NCI-H1694 (cell line): ENCODE results near the gene EML1.

Experiments
- DNase-seq: peaks from one replicate; lab custom pipeline; 2025; lab: John Stamatoyannopoulos, UW

EML1 gene

DNA sequence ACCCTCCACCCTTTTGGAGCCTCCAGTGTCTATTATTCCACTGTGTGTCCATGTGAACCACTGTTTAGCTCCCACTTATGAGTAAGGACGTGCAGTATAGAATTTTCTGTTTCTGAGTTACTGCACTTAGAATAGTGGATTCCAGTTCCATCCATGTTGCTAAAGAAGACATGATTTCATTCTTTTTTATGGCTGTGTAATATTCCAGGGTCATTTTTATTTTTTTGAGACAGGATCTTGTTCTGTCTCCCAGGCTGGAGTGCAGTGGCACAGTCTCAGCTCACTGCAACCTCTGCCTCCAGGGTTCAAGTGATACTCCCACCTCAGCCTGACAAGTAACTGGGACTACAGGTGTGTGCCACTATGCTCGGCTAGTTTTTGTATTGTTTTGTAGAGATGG lies 31.6 kb downstream of the EML1 start:
- DNase-seq = no peak

DNA sequence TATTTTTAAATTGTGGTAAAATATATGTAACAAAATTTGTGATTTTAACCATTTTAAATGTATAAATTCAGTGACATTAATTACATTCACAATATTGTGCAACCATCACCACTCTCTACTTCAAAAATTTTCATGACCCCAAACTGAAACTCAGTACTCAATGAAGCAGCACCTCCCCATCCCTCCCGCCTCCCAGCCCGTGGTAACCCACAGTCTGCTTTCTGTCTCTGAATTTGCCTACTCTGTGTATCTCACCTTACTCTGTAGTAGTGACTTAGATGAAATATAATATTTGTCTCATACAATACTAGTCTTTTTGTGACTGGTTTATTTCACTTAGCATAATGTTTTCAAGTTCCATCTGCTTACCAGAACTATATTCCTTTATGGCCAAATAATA lies 36.2 kb downstream of the EML1 start:
- no peak for DNase-seq

- no peak for DNase-seq
Observed at GRCh38 chr14:99831303-99831702, 38.1 kb downstream of the EML1 start.

DNA sequence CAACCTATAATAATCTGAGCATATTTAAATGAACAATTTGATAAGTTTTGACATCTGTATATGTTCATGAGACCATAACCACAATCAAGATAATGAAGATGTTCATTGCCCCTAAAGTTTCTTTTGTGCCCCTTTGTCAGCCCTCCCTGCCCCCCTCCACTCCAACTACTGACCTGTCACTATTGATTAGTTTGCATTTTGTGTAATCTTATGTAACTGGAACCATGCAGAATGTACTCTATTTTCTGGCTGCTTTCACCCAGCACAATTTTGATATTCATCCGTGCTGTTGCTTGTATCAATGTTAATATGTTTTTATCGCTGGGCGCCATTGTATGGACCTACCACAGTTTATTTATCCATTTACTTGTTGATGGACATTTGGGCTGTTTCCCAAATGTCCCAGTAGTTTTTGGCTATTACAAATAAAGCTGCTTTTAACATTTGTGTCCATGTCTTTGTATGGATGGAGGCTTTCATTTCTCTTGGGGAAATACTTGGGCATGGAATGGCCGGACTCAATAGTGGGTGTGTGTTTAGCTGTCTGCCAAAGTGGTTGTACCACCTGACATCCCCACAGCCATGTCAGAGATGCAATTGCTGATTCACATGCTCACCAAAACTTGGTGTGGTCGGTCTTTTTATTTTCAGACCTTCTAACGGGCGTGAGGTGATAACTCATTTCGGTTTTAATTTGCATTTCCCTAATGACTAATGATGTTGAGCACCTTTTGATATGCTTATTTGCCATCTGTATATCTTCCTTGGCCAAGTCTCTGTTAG lies 38.9 kb downstream of the EML1 start:
- DNase-seq = no peak

DNA sequence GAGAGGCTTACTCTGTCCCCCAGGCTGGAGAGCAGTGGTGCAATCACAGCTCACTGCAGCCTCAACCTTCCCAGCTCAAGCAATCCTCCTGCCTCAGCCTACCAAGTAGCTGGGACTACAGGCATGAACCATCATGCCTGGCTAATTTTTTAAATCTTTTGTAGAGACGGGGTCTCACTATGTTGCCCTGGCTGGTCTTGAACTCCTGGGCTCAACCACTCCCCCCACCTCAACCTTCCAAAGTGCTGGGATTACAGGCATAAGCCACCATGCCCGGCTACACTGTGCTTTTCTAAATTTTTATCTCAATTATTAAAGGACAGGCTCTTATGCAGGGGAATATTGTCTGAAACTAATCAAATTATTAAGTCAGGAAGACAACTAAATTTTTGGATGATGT lies 44.6 kb downstream of the EML1 start:
- DNase-seq = no peak

DNA sequence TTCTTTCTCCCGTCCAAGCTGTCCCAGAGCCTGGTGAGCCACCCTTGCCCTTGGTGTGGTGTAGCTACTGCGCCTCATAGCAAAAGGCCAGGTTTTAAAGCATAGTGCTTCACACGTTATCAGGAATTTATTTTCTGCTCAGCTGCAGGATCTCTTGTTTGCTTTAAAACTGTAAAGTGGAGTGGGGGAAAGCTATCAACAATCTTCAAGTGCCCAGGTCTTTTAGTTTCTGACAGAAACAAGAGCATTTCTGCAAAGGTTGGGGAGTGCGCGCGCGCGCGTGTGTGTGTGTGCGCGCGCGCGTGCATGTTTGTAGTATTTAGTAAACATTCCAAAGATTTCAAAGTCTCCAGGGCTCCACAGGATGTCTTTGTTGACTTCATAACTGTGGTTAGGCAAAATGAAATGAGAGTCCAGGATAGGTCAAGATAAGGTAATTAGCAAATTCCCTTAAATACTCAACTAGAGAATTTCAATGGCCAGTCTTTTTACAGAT lies 45.5 kb downstream of the EML1 start:
- DNase-seq = no peak

DNA sequence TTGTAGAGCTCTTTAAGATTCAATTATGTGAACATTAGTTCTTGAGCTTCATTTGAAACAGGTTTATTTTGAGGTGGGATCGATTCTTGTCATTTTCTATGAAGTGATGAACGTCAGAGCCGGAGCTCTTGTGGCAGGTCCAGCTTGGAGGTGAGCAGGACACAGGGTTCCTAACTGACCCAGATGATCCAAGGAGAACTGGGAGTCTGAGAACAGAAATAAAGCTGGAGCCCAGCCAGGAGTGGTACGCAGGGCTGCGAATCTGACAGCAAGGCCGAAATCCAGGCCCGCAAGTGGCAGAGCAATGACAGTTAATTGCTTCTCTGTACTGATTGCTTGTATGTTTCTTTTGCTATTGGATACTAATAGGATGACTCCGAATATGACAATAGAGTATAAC lies 46.5 kb downstream of the EML1 start:
- no peak for DNase-seq

DNA sequence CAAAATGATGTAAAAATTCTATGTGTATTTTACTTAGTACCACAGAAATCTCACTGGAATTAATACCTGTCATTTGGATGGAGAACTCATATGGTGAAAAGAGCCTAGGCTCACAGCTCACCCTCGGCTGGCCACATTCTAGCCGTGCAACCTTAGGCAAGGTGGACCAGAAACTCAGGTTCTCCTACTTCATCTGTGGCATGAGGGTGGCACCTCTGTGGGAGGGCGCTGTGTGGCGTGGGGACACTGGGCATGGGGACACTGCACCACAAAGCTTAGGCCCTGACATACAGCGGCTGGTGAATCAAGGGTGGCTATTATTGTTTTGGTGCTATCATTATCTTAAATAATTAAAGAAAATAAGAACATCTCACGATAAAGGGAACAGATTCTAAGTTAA lies 47.1 kb downstream of the EML1 start:
- DNase-seq = no peak

- DNase-seq = no peak
Observed at GRCh38 chr14:99840774-99841305, 47.6 kb downstream of the EML1 start.

DNA sequence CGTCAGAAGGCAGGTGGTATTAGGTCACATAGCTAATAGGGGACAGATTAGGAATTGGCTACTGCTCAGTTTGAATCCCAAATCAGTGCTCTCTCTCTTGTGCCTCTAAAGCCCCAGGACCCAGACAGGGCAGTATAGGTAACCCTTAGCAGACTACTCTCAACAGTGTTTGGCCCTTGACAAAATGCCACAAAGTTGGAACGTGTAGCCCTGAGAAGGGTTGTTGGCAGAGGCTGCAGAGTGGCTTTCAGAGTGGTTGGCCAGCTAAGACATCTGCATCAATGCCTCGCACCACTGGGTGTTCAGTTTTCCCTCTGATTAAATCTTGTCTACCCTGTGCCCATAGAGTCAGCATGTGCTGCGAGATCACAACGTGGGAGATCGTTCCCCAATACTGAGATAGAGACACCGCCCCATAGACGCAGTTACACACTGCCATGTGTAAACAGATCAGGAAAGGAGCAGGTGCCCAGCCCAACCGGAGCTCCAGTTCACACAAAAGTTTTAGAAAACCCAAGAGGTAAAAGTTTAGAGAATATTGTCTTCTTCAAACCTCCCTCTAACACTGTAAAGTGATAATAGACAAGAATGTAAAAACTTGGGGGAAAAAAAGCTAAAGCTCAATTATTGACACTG lies 48.3 kb downstream of the EML1 start:
- no peak for DNase-seq

- no peak for DNase-seq
Observed at GRCh38 chr14:99842141-99842540, 48.9 kb downstream of the EML1 start.

DNA sequence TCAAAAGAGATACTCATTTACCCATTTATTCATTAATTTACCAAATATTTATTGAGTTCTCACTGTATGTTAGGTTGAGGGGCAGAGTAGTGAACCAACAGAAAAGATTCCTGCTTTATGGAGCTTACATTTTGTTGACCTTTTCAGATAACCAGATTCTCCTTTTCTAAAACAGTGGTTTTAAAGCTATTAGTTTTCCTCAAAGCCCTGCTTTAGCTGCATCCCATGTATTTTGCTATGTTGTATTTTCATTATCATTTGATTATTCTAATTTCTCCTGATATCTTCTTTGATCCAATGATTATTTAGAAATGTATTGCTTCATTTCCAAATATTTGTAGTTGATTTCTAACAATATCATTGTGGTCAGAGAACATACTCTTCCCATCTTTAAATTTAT lies 53.6 kb downstream of the EML1 start:
- DNase-seq = no peak

GRCh38 chr14:99850709-99851108 lies 57.5 kb downstream of the EML1 start:
- no peak for DNase-seq

DNA sequence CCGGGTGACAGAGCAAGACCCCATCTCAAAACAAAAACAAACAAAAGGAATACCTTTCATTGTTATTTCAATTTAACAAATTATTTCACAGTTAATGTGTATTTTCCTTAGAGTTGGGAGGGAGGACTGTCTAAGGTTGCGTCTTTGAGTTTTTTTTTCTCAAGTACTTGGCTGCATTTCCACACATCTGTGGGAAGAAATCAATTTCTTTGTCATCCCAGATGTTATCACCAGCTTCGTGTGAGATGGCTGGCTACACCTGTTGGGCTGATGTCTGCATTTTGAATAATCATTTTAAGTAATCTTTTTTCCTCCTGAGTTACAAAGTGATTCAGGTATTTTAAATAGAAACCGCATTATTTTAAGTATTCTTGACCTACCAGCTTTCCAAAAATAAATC lies 59.4 kb downstream of the EML1 start:
- DNase-seq = no peak

GRCh38 chr14:99853206-99853605 lies 60.0 kb downstream of the EML1 start:
- no peak for DNase-seq

DNA sequence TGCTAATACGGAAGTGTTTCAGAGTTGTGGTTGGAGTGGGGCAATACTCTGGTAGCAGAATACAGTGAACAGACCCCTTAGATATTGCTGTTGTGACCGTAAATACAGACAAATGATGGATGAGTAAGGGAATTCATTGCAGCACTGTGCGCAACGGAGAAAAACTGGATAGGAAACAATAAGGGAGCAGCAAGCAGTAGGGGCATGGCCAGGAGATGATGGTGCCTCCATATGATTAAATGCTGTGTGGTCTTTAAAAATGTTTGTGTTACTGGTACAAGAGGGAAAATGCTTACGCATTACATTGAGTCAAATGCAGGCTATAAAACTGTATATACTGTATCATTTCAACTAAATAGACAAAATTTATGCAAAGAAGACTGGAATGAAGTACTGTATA lies 61.6 kb downstream of the EML1 start:
- DNase-seq = no peak

DNA sequence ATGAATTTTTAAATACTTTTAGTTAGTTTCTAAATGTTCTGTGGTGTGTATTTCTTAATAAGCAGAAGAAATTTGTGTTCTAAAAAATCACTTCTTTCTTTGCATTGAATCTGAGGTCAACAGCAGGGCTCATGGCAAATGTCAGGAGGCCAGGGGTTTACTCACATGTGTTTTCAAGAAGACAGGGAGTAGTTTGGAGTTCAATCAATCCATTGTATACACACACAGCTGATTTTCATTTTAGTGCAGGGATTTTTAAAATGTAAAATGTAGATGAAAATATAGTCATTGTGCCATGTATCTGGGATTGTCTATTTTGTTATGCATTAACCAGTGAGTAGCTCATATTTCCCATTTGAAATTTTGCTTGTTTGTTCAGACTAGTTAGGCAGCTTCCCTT lies 62.1 kb downstream of the EML1 start:
- no peak for DNase-seq

GRCh38 chr14:99857551-99857950 lies 64.3 kb downstream of the EML1 start:
- no peak for DNase-seq

DNA sequence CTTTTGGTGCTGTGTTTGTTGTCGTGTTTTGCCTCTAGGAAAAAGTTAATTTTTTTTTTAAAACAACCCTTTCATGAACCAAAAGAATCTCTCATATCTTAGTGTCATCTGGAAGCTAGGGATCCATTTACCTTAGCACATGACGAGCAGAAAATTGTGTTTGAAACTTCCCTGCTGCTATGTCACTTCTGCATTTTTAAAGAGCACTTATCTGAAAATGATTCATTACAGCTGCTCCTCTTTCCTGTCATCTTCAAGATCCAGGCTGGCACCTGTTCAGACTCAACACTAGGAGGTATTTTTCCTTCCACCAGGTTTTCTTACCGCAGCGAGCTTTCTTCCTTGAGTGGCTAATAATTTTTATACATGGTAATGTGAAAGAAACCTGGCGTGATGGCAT lies 67.0 kb downstream of the EML1 start:
- DNase-seq = no peak

- no peak for DNase-seq
Observed at GRCh38 chr14:99862136-99862535, 68.9 kb downstream of the EML1 start.

GRCh38 chr14:99863059-99863458 lies 69.8 kb downstream of the EML1 start:
- DNase-seq = no peak

DNA sequence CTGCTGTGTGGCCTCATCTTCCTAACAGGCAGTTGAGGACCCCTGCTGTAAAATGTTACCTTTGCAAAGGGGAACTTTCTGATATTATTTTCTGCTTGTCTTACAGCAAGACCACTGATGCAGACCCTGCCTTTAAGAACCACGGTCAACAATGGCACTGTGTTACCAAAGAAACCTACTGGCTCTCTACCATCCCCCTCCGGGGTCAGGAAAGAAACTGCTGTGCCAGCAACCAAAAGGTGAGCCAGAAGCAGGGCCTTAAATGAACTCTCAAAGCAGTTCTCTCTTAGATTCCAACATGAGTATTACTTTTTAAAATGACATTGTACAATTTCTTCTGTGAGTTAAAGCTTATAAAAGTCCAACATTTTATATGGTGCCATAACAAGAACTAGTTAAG lies 72.2 kb downstream of the EML1 start:
- DNase-seq = no peak

DNA sequence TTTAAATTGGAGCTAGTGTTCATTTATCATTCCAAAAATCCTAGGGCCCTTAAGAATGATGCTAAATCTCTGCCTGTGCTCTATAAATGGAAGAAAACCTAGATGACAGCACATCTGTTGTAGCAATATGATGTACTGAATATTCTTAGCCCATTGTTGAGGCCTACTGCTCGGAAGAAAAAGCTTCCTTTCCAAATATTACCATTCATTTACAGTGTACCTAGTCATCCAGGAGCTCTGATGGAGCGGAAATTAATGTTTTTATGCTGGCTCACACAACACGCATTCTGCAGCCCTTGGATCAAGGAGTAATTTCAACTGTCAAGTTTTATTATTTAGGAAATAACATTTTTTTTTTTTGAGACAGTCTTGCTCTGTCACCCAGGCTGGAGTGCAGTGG lies 77.4 kb downstream of the EML1 start:
- DNase-seq = no peak

DNA sequence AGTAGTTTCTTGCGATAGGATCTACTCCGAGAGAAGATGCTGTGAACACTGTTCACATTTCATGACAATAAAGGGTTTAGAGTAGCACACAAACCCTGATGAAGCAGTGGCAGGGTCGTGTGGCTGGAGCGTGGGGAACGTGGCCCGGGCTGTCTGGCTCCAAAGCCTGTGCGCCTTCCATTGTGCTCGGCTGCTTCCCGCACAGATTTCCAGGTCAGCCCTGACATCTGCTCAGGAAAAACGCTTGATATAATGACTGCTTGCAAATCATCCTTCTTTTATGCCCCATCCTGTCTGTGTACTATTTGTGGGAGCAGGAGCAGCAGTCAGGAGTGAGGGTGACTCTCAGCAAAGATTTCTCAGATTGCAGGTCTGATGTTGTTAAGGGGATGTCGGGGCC lies 78.6 kb downstream of the EML1 start:
- DNase-seq = no peak
